Measurements from ENCODE around the gene ZFYVE21. TPM values are rescaled to one million over a fixed set of nuclear protein-coding genes. Genes with fewer than 3 reads are reported as not detected.

The ZFYVE21 gene
- total and polyA plus RNA-seq, 7 experiments from 2014 or later = 5.8 to 19.0 (median 15.6) TPM

- ChIA-PET CTCF (no interaction called here), POLR2A (no interaction called here)
- Mint-ChIP-seq H3K9me3 (peaks cover 0 to 1% (median 0%) of the 10 kb centered on the region in 11 donors), H3K4me1 (no peaks in the 10 kb centered on the region), H3K27me3 (no peaks in the 10 kb centered on the region), H3K4me3 (no peak overlapping the region), H3K27ac (no peak overlapping the region), H3K36me3 (peaks cover 0 to 30% (median 8%) of the 10 kb centered on the region in 5 donors)
- DNase-seq (no peak), ATAC-seq (no peak)
- no peaks in the 10 kb centered on the region for H3K27me3 ChIP-seq (ENCODE audit: control insufficient read depth in 2 of 2, insufficient read depth in 2 of 2, low read length in 2 of 2)
- intact Hi-C loops (cut with micrococcal nuclease) = no loop called here
- H3K27ac ChIP-seq (ENCODE audit: low read depth, low read length) = no peak overlapping the region
- H3K9me3 ChIP-seq (ENCODE audit: control insufficient read depth in 2 of 3, low read length in 3 of 3) = no peaks in the 10 kb centered on the region
- no peak overlapping the region for H3K4me3 ChIP-seq (ENCODE audit: low read length)
- peaks cover 0 to 78% (median 0%) of the 10 kb centered on the region in 3 experiments for H3K36me3 ChIP-seq (ENCODE audit: control insufficient read depth in 2 of 3, insufficient read depth in 3 of 3, low read length in 3 of 3)
- no peaks in the 10 kb centered on the region for H3K4me1 ChIP-seq (ENCODE audit: control insufficient read depth in 2 of 2, insufficient read depth in 2 of 2, low read length in 2 of 2)
Measured at GRCh38 chr14:103735815-103736545, 20.4 kb downstream of the ZFYVE21 start.

- intact Hi-C loops (cut with micrococcal nuclease) = no loop called here
- ChIA-PET POLR2A (interaction anchor here (0.9 kb wide), 1 partner anchor 22 kb away, joined by 4 read pairs; no protein-coding TSS in a partner anchor), CTCF (no interaction called here)
- no peak for ATAC-seq
- no peak overlapping the region for H3K4me3 Mint-ChIP-seq
- H3K27me3 Mint-ChIP-seq = no peaks in the 10 kb centered on the region
- H3K4me3 ChIP-seq (ENCODE audit: low read length) = no peak overlapping the region
- no peaks in the 10 kb centered on the region for H3K9me3 ChIP-seq (ENCODE audit: control insufficient read depth in 2 of 3, low read length in 3 of 3)
- H3K27ac ChIP-seq (ENCODE audit: low read depth, low read length) = no peak overlapping the region
- peaks cover 0 to 83% (median 0%) of the 10 kb centered on the region in 3 experiments for H3K36me3 ChIP-seq (ENCODE audit: control insufficient read depth in 2 of 3, insufficient read depth in 3 of 3, low read length in 3 of 3)
- peaks cover 0 to 2% (median 0%) of the 10 kb centered on the region in 7 donors for H3K4me1 Mint-ChIP-seq
- H3K27me3 ChIP-seq (ENCODE audit: control insufficient read depth in 2 of 2, insufficient read depth in 2 of 2, low read length in 2 of 2) = no peaks in the 10 kb centered on the region
- no peaks in the 10 kb centered on the region for H3K4me1 ChIP-seq (ENCODE audit: control insufficient read depth in 2 of 2, insufficient read depth in 2 of 2, low read length in 2 of 2)
- peaks cover 0 to 1% (median 0%) of the 10 kb centered on the region in 11 donors for H3K9me3 Mint-ChIP-seq
- H3K27ac Mint-ChIP-seq = no peak overlapping the region
- peaks cover 0 to 32% (median 8%) of the 10 kb centered on the region in 5 donors for H3K36me3 Mint-ChIP-seq
- no peak for DNase-seq
Measured at GRCh38 chr14:103736546-103737431, 21.2 kb downstream of the ZFYVE21 start.

- DNase-seq (no peak), ATAC-seq (no peak)
- no peak overlapping the region for H3K4me3 ChIP-seq (ENCODE audit: low read length)
- peak overlapping the region in 1 of 9 donors; percentile 32 for H3K27ac Mint-ChIP-seq
- no peaks in the 10 kb centered on the region for H3K9me3 ChIP-seq (ENCODE audit: control insufficient read depth in 2 of 3, low read length in 3 of 3)
- peaks cover 0 to 34% (median 8%) of the 10 kb centered on the region in 5 donors for H3K36me3 Mint-ChIP-seq
- H3K4me1 ChIP-seq (ENCODE audit: control insufficient read depth in 2 of 2, insufficient read depth in 2 of 2, low read length in 2 of 2) = no peaks in the 10 kb centered on the region
- no peaks in the 10 kb centered on the region for H3K27me3 ChIP-seq (ENCODE audit: control insufficient read depth in 2 of 2, insufficient read depth in 2 of 2, low read length in 2 of 2)
- H3K27me3 Mint-ChIP-seq = no peaks in the 10 kb centered on the region
- intact Hi-C loops (cut with micrococcal nuclease) = no loop called here
- H3K4me1 Mint-ChIP-seq = peaks cover 0 to 2% (median 0%) of the 10 kb centered on the region in 7 donors
- H3K36me3 ChIP-seq (ENCODE audit: control insufficient read depth in 2 of 3, insufficient read depth in 3 of 3, low read length in 3 of 3) = peaks cover 0 to 79% (median 0%) of the 10 kb centered on the region in 3 experiments
- no peak overlapping the region for H3K27ac ChIP-seq (ENCODE audit: low read depth, low read length)
- H3K4me3 Mint-ChIP-seq = no peak overlapping the region
- H3K9me3 Mint-ChIP-seq = peaks cover 0 to 1% (median 0%) of the 10 kb centered on the region in 11 donors
- POLR2A ChIA-PET = interaction anchor here (0.9 kb wide), 1 partner anchor 21 kb away, joined by 4 read pairs; no protein-coding TSS in a partner anchor
- CTCF ChIA-PET = no interaction called here
Measured at GRCh38 chr14:103737432-103738045, 21.9 kb downstream of the ZFYVE21 start.

GRCh38 chr14:103738166-103738565 is 22.6 kb downstream of the ZFYVE21 start:
- intact Hi-C loops (cut with micrococcal nuclease) = no loop called here

GRCh38 chr14:103738701-103739451 is 23.3 kb downstream of the ZFYVE21 start:
- Mint-ChIP-seq H3K27me3 (no peaks in the 10 kb centered on the region), H3K9me3 (peaks cover 0 to 1% (median 0%) of the 10 kb centered on the region in 11 donors), H3K4me3 (no peak overlapping the region), H3K27ac (no peak overlapping the region), H3K4me1 (peaks cover 0 to 2% (median 0%) of the 10 kb centered on the region in 7 donors), H3K36me3 (peaks cover 0 to 34% (median 8%) of the 10 kb centered on the region in 5 donors)
- POLR2A ChIA-PET = no interaction called here
- Histone ChIP-seq H3K27me3 (ENCODE audit: control insufficient read depth in 2 of 2, insufficient read depth in 2 of 2, low read length in 2 of 2) (no peaks in the 10 kb centered on the region), H3K9me3 (ENCODE audit: control insufficient read depth in 2 of 3, low read length in 3 of 3) (no peaks in the 10 kb centered on the region), H3K4me1 (ENCODE audit: control insufficient read depth in 2 of 2, insufficient read depth in 2 of 2, low read length in 2 of 2) (no peaks in the 10 kb centered on the region), H3K36me3 (ENCODE audit: control insufficient read depth in 2 of 3, insufficient read depth in 3 of 3, low read length in 3 of 3) (peaks cover 0 to 68% (median 0%) of the 10 kb centered on the region in 3 experiments), H3K27ac (ENCODE audit: low read depth, low read length) (no peak overlapping the region), H3K4me3 (ENCODE audit: low read length) (no peak overlapping the region)
- CTCF ChIA-PET = no interaction called here
- DNase-seq (no peak), ATAC-seq (no peak)
- intact Hi-C loops (cut with micrococcal nuclease) = no loop called here

More at GRCh38 chr14:103738166-103738565, 22.6 kb downstream of the ZFYVE21 start:
- Mint-ChIP-seq H3K9me3 (peaks cover 0 to 1% (median 0%) of the 10 kb centered on the region in 11 donors), H3K27me3 (no peaks in the 10 kb centered on the region), H3K4me3 (no peak overlapping the region), H3K27ac (peak overlapping the region in 1 of 9 donors; percentile 32), H3K36me3 (peaks cover 0 to 34% (median 8%) of the 10 kb centered on the region in 5 donors), H3K4me1 (peaks cover 0 to 2% (median 0%) of the 10 kb centered on the region in 7 donors)
- ATAC-seq (no peak), DNase-seq (no peak)
- no peak overlapping the region for H3K4me3 ChIP-seq (ENCODE audit: low read length)
- ChIA-PET POLR2A (no interaction called here), CTCF (no interaction called here)
- no peaks in the 10 kb centered on the region for H3K27me3 ChIP-seq (ENCODE audit: control insufficient read depth in 2 of 2, insufficient read depth in 2 of 2, low read length in 2 of 2)
- H3K36me3 ChIP-seq (ENCODE audit: control insufficient read depth in 2 of 3, insufficient read depth in 3 of 3, low read length in 3 of 3) = peaks cover 0 to 75% (median 0%) of the 10 kb centered on the region in 3 experiments
- H3K27ac ChIP-seq (ENCODE audit: low read depth, low read length) = no peak overlapping the region
- no peaks in the 10 kb centered on the region for H3K4me1 ChIP-seq (ENCODE audit: control insufficient read depth in 2 of 2, insufficient read depth in 2 of 2, low read length in 2 of 2)
- H3K9me3 ChIP-seq (ENCODE audit: control insufficient read depth in 2 of 3, low read length in 3 of 3) = no peaks in the 10 kb centered on the region

- Mint-ChIP-seq H3K4me3 (no peak overlapping the region), H3K27ac (no peak overlapping the region), H3K27me3 (no peaks in the 10 kb centered on the region), H3K36me3 (peaks cover 0 to 33% (median 8%) of the 10 kb centered on the region in 5 donors), H3K9me3 (peaks cover 0 to 1% (median 0%) of the 10 kb centered on the region in 11 donors), H3K4me1 (peaks cover 0 to 2% (median 0%) of the 10 kb centered on the region in 7 donors)
- no peaks in the 10 kb centered on the region for H3K9me3 ChIP-seq (ENCODE audit: control insufficient read depth in 2 of 3, low read length in 3 of 3)
- intact Hi-C loops (cut with micrococcal nuclease) = no loop called here
- H3K27ac ChIP-seq (ENCODE audit: low read depth, low read length) = no peak overlapping the region
- no peaks in the 10 kb centered on the region for H3K27me3 ChIP-seq (ENCODE audit: control insufficient read depth in 2 of 2, insufficient read depth in 2 of 2, low read length in 2 of 2)
- H3K4me1 ChIP-seq (ENCODE audit: control insufficient read depth in 2 of 2, insufficient read depth in 2 of 2, low read length in 2 of 2) = no peaks in the 10 kb centered on the region
- DNase-seq (no peak), ATAC-seq (no peak)
- peaks cover 0 to 62% (median 0%) of the 10 kb centered on the region in 3 experiments for H3K36me3 ChIP-seq (ENCODE audit: control insufficient read depth in 2 of 3, insufficient read depth in 3 of 3, low read length in 3 of 3)
- CTCF ChIA-PET = no interaction called here
- POLR2A ChIA-PET = no interaction called here
- no peak overlapping the region for H3K4me3 ChIP-seq (ENCODE audit: low read length)
Measured at GRCh38 chr14:103739466-103739792, 23.8 kb downstream of the ZFYVE21 start.
